ENCODE data around the gene PRTFDC1. TPM values are rescaled to one million over a fixed set of nuclear protein-coding genes. Genes with fewer than 3 reads are reported as not detected.

The PRTFDC1 gene
- 10 to 100 TPM in 2 of 4 donors, 1 to 10 TPM in 2; 3.4 to 20.6 (median 13.9) TPM for total RNA-seq

GRCh38 chr10:24952143-24952706 lies at the start of gene PRTFDC1:
Gene PRTFDC1 (minus strand): TSS chr10:24952606. CDS start chr10:24952575, 31 bp downstream.
- peak; percentile 28 to 76 (median 63) for DNase-seq
- peaks cover 0 to 15% (median 0%) of the 10 kb centered on the region in 4 donors for H3K4me1 ChIP-seq
- no peaks in the 10 kb centered on the region for H3K27me3 ChIP-seq
- H3K36me3 ChIP-seq, result no peaks in the 10 kb centered on the region
- peak in 1 of 2 donors; percentile 1 for TF ChIP-seq POLR2A (IDR thresholded peaks at IDR 0.05)
- TF ChIP-seq, protein P1, sequence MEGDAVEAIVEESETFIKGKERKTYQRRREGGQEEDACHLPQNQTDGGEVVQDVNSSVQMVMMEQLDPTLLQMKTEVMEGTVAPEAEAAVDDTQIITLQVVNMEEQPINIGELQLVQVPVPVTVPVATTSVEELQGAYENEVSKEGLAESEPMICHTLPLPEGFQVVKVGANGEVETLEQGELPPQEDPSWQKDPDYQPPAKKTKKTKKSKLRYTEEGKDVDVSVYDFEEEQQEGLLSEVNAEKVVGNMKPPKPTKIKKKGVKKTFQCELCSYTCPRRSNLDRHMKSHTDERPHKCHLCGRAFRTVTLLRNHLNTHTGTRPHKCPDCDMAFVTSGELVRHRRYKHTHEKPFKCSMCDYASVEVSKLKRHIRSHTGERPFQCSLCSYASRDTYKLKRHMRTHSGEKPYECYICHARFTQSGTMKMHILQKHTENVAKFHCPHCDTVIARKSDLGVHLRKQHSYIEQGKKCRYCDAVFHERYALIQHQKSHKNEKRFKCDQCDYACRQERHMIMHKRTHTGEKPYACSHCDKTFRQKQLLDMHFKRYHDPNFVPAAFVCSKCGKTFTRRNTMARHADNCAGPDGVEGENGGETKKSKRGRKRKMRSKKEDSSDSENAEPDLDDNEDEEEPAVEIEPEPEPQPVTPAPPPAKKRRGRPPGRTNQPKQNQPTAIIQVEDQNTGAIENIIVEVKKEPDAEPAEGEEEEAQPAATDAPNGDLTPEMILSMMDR (IDR thresholded peaks at IDR 0.05), result no peak
- H3K27ac ChIP-seq, result peak within 1 kb of the TSS; percentile 75 to 88 (median 78)
- H3K9me3 ChIP-seq, result no peaks in the 10 kb centered on the region
- H3K4me3 ChIP-seq, result peak within 1 kb of the TSS; percentile 65 to 93 (median 74)

DNA sequence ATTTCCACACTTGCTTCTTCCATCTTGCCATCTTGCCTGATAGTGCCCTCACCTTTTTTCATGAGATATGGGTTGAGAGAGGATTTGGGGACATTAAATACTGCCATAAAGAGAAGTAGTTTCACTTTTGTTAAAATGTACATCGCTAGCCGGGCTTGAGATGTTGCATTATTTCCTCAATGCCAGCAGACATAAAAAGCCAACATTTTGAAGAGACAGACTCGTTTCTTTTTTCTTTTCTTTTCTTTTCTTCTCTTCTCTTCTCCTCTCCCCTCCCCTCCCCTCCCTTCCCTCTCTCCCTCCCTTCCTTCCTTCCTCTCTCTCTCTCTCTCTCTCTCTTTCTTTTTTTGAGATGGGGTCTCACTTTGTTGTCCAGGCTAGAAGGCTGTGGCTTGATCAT lies 45.6 kb upstream of the PRTFDC1 start:
- H3K4me1 ChIP-seq, result no peaks in the 10 kb centered on the region
- TF ChIP-seq, protein P1 (IDR thresholded peaks at IDR 0.05), result no peak
- TF ChIP-seq POLR2A (IDR thresholded peaks at IDR 0.05), result no peak
- H3K27ac ChIP-seq, result no peak overlapping the region
- no peaks in the 10 kb centered on the region for H3K36me3 ChIP-seq
- H3K9me3 ChIP-seq, result no peaks in the 10 kb centered on the region
- no peak overlapping the region for H3K4me3 ChIP-seq
- no peak for DNase-seq
- no peaks in the 10 kb centered on the region for H3K27me3 ChIP-seq

- DNase-seq, result no peak
- no peak overlapping the region for H3K4me3 ChIP-seq
- no peak overlapping the region for H3K27ac ChIP-seq
- no peaks in the 10 kb centered on the region for H3K27me3 ChIP-seq
- no peaks in the 10 kb centered on the region for H3K9me3 ChIP-seq
- H3K36me3 ChIP-seq, result no peaks in the 10 kb centered on the region
- no peak for TF ChIP-seq POLR2A (IDR thresholded peaks at IDR 0.05)
- TF ChIP-seq, protein P1 (IDR thresholded peaks at IDR 0.05), result no peak
- no peaks in the 10 kb centered on the region for H3K4me1 ChIP-seq
Measured at GRCh38 chr10:24995072-24995471, 42.7 kb upstream of the PRTFDC1 start.

- no peaks in the 10 kb centered on the region for H3K9me3 ChIP-seq
- no peak overlapping the region for H3K4me3 ChIP-seq
- no peak for TF ChIP-seq POLR2A (IDR thresholded peaks at IDR 0.05)
- TF ChIP-seq, protein P1 (IDR thresholded peaks at IDR 0.05), result no peak
- no peak overlapping the region for H3K27ac ChIP-seq
- no peaks in the 10 kb centered on the region for H3K27me3 ChIP-seq
- no peaks in the 10 kb centered on the region for H3K4me1 ChIP-seq
- H3K36me3 ChIP-seq, result no peaks in the 10 kb centered on the region
- no peak for DNase-seq
Measured at GRCh38 chr10:24993237-24993958, 41.0 kb upstream of the PRTFDC1 start.

- no peaks in the 10 kb centered on the region for H3K9me3 ChIP-seq
- no peaks in the 10 kb centered on the region for H3K4me1 ChIP-seq
- H3K4me3 ChIP-seq, result no peak overlapping the region
- H3K27ac ChIP-seq, result no peak overlapping the region
- H3K36me3 ChIP-seq, result no peaks in the 10 kb centered on the region
- H3K27me3 ChIP-seq, result no peaks in the 10 kb centered on the region
- no peak for DNase-seq
- TF ChIP-seq, protein P1 (IDR thresholded peaks at IDR 0.05), result no peak
- TF ChIP-seq POLR2A (IDR thresholded peaks at IDR 0.05), result no peak
Measured at GRCh38 chr10:24992512-24993133, 40.2 kb upstream of the PRTFDC1 start.
